ENCODE results near the gene DYNC1LI1. TPM values are rescaled to one million over a fixed set of nuclear protein-coding genes. Genes with fewer than 3 reads are reported as not detected.

The DYNC1LI1 gene
- total and polyA plus RNA-seq, 9 of the 15 experiments (the other 6 are each of a cell fraction or from before 2014, with no cell fraction given): 21.0 to 85.4 (median 61.3) TPM

DNA sequence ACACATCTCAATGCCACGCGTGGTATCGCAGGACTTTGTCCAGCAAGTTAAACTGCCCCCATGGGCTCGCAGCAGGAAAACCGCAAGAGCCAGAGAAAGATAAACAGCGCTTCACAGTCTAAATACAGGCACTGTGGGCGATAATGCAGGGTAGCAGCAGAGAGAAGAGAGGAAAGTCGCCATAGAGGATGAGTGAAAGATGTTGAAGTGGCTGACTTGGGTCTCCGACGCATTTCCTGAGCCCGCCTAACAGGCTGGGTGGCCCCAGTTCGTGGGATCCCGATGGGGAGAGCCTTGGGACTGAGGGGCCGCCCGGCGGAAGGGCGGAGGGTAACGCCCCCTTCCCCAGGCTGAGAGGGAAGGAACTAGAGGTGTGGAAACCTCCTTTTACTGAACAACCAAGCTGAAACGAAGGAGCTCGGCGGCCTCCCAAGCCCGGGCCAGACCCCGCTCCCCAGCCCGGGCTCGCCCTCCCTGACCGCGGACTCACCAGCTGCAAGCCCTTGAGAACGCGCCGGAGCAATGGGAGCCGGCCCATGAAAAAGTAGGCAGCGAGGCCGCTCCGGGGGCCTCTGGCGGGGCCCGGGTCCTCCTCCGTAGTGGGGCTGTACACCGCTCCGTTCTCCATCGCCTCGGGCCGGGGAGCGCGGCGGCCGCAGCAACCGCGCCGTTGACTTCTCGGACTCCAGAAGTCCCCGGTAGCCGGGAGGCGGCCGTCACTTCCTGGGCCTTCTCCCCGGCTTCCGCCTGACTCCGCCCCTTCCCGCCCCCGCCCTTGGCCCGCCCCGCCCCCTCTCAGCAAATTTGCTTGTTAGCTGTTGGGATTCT, 68.3 kb downstream of the DYNC1LI1 start, which contains the start of gene CMTM6 (continued):
- TF ChIP-seq PATZ1 (CRISPR knock-in tag; IDR thresholded peaks at IDR 0.05; ENCODE audit: borderline replicate concordance): no peak
- TF ChIP-seq ZNF79 (CRISPR knock-in tag; IDR thresholded peaks at IDR 0.05; ENCODE audit: low read depth): no peak
- peak; percentile 88 for TF ChIP-seq PHF8 (IDR thresholded peaks at IDR 0.05; ENCODE audit: borderline replicate concordance, low read length)
- TF ChIP-seq XRCC3 (IDR thresholded peaks at IDR 0.05): no peak
- TF ChIP-seq ILK (tag; IDR thresholded peaks at IDR 0.05; ENCODE audit: borderline replicate concordance, low read depth): no peak
- TF ChIP-seq STAT6 (CRISPR knock-in tag; IDR thresholded peaks at IDR 0.05): 0 out of 2 replicates have a peak, but pooled peaks have one; percentile 60
- no peak for TF ChIP-seq ZC3H8 (IDR thresholded peaks at IDR 0.05)
- TF ChIP-seq DNMT1 (IDR thresholded peaks at IDR 0.05): no peak

Data from K562 (cell line).